ENCODE measurements around the gene PARD6A.

DNA sequence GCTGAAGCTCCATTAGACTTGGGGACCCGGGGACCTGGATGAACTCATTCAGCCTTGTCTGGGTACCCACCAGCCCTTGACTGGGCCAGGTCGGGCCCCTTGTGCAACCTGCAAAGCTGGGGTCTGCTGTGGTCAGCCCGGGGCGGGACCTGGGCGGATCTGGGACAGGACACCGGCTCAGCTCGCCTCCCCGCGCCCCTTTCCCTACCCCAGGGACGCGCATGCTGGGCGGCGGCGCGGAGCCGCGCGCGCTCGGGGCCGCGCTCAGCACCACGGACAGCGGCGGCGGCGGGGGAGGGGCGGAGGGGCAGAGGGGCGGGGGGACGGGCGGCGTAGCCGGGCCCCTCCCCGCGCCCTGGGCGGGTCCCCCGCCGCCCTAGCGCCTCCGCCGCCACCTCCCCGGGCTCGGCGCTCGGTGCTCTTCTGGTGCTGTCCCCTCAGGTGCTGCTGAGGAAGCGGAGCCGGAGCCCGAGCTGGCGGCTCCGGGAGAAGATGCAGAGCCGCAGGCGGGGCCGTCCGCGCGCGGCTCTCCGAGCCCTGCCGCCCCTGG, 8.1 kb upstream of the PARD6A start:
- TF ChIP-seq, protein P1, sequence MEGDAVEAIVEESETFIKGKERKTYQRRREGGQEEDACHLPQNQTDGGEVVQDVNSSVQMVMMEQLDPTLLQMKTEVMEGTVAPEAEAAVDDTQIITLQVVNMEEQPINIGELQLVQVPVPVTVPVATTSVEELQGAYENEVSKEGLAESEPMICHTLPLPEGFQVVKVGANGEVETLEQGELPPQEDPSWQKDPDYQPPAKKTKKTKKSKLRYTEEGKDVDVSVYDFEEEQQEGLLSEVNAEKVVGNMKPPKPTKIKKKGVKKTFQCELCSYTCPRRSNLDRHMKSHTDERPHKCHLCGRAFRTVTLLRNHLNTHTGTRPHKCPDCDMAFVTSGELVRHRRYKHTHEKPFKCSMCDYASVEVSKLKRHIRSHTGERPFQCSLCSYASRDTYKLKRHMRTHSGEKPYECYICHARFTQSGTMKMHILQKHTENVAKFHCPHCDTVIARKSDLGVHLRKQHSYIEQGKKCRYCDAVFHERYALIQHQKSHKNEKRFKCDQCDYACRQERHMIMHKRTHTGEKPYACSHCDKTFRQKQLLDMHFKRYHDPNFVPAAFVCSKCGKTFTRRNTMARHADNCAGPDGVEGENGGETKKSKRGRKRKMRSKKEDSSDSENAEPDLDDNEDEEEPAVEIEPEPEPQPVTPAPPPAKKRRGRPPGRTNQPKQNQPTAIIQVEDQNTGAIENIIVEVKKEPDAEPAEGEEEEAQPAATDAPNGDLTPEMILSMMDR (IDR thresholded peaks at IDR 0.05), result no peak
- TF ChIP-seq POLR2A (IDR thresholded peaks at IDR 0.05), result no peak

Measured in body of pancreas (tissue), 4 donors.